HepG2 (cell line): ENCODE results near the gene SAMD10. TPM values are rescaled to one million over a fixed set of nuclear protein-coding genes. Genes with fewer than 3 reads are reported as not detected.

Experiments
- DNMT3B ChIP-seq: conservative IDR thresholded peaks from 2 replicates; pipeline ENCODE4 v1.6.1; 2016; ENCODE audit warnings: missing biosample characterization, control low read depth
- ELF4 ChIP-seq: sonication (generic); formaldehyde crosslinking; IDR thresholded peaks from 2 replicates; pipeline ENCODE4 v1.5.0; 2020; ENCODE audit warnings: missing genetic modification reagents, mild to moderate bottlenecking, moderate library complexity, borderline replicate concordance
- FOXA3 ChIP-seq: IDR thresholded peaks from 2 replicates; pipeline ENCODE4 v1.6.1; 2016; ENCODE audit warnings: missing genetic modification reagents, missing compliant biosample characterization
- JARID2 ChIP-seq: sonication (generic); formaldehyde crosslinking; IDR thresholded peaks from 2 replicates; pipeline ENCODE4 v1.8.1; 2023; ENCODE audit warnings: missing genetic modification reagents, inconsistent platforms; ENCODE audit not compliant: insufficient replicate concordance
- KDM1A ChIP-seq: IDR thresholded peaks from 2 replicates; pipeline ENCODE4 v1.6.1; 2016; ENCODE audit warnings: missing compliant biosample characterization
- KLF16 ChIP-seq, 2 experiments: sonication (generic) in 1 of 2; formaldehyde crosslinking in 1 of 2; IDR thresholded peaks; 2 replicates each; pipeline versions ENCODE4 v1.6.1 to v1.8.0; 2016 to 2023; ENCODE audit warnings: missing genetic modification reagents in 2 of 2, missing compliant biosample characterization in 1 of 2
- MXD1 ChIP-seq: sonication (generic); formaldehyde crosslinking; IDR thresholded peaks from 2 replicates; pipeline ENCODE4 v1.4.0; 2020; ENCODE audit warnings: mild to moderate bottlenecking, missing genetic modification reagents
- PLRG1 ChIP-seq: fragments of 450-650 bp; conservative IDR thresholded peaks from 2 replicates; pipeline ENCODE4 v1.6.1; 2016
- POGK ChIP-seq: sonication (generic); formaldehyde crosslinking; conservative IDR thresholded peaks from 2 replicates; pipeline ENCODE4 v1.8.0; 2022; ENCODE audit warnings: mild to moderate bottlenecking, moderate library complexity, missing genetic modification reagents
- RBAK ChIP-seq: sonication (generic); formaldehyde crosslinking; IDR thresholded peaks from 2 replicates; pipeline ENCODE4 v1.5.1; 2020; ENCODE audit warnings: mild to moderate bottlenecking, missing genetic modification reagents
- RXRB ChIP-seq: IDR thresholded peaks from 2 replicates; pipeline ENCODE4 v1.6.1; 2016; ENCODE audit warnings: borderline replicate concordance, missing genetic modification reagents, missing compliant biosample characterization
- ZBTB42 ChIP-seq: sonication (generic); formaldehyde crosslinking; IDR thresholded peaks from 2 replicates; pipeline ENCODE4 v1.5.0; 2020; ENCODE audit warnings: mild to moderate bottlenecking, missing genetic modification reagents
- ZBTB46 ChIP-seq: sonication (generic); formaldehyde crosslinking; IDR thresholded peaks from 2 replicates; pipeline ENCODE4 v1.4.0; 2020; ENCODE audit warnings: mild to moderate bottlenecking, missing genetic modification reagents, borderline replicate concordance
- ZBTB7B ChIP-seq: sonication (generic); formaldehyde crosslinking; IDR thresholded peaks from 2 replicates; pipeline ENCODE4 v1.4.0; 2020; ENCODE audit warnings: missing genetic modification reagents
- ZFP1 ChIP-seq: IDR thresholded peaks from 2 replicates; pipeline ENCODE4 v1.6.1; 2016
- ZNF18 ChIP-seq: sonication (generic); formaldehyde crosslinking; IDR thresholded peaks from 2 replicates; pipeline ENCODE4 v1.8.0; 2022; ENCODE audit warnings: mild to moderate bottlenecking, missing genetic modification reagents; ENCODE audit not compliant: insufficient replicate concordance
- ZNF329 ChIP-seq: sonication (generic); formaldehyde crosslinking; IDR thresholded peaks from 2 replicates; pipeline ENCODE4 v1.9.0; 2021; ENCODE audit warnings: low read depth, mild to moderate bottlenecking, missing genetic modification reagents
- ZNF556 ChIP-seq: sonication (generic); formaldehyde crosslinking; IDR thresholded peaks from 2 replicates; pipeline ENCODE4 v1.4.0; 2020; ENCODE audit warnings: mild to moderate bottlenecking, missing genetic modification reagents, borderline replicate concordance
- ZNF672 ChIP-seq: sonication (generic); formaldehyde crosslinking; IDR thresholded peaks from 2 replicates; pipeline ENCODE4 v1.8.1; 2022; ENCODE audit warnings: missing genetic modification reagents
- ZSCAN29 ChIP-seq: sonication (generic); formaldehyde crosslinking; conservative IDR thresholded peaks from 2 replicates; pipeline ENCODE4 v1.4.0; 2020; ENCODE audit warnings: mild to moderate bottlenecking, missing genetic modification reagents
- ZSCAN30 ChIP-seq: sonication (generic); formaldehyde crosslinking; IDR thresholded peaks from 2 replicates; pipeline ENCODE4 v1.5.0; 2020; ENCODE audit warnings: mild to moderate bottlenecking, missing genetic modification reagents
- polyA plus RNA-seq, 8 experiments: library from polyadenylated mRNA; depleted of rRNA in 3 of 8; stranded (reverse) in 7 of 8; unstranded in 1 of 8; fragments of >200 nt; fragmentation: Illumina TruSeq in 4 of 8; extraction: Trizol in 4 of 8; gene quantifications; 2 replicates each; pipeline versions ENCODE4 v1.2.1 to v1.2.3, GENCODE V29; 2011 to 2016; ENCODE audit warnings: low read depth in 4 of 8, missing spikeins in 1 of 8, mixed read lengths in 1 of 8; ENCODE audit not compliant: insufficient read depth in 1 of 8
- total RNA-seq, 5 experiments: library from RNA; depleted of rRNA; stranded (reverse); fragments of >200 nt; fragmentation: Illumina TruSeq; extraction: Trizol; gene quantifications; 2 replicates each; pipeline ENCODE4 v1.2.3, GENCODE V29; 2016; ENCODE audit warnings: low read depth in 1 of 5

SAMD10 gene
- total and polyA plus RNA-seq, 2 of the 13 experiments (the other 11 are each of a cell fraction or from before 2014, with no cell fraction given): 6.1 to 11.0 TPM

- TF ChIP-seq PLRG1 (no peak), ZBTB7B (CRISPR knock-in tag) (peak; percentile 96), ZFP1 (CRISPR knock-in tag) (no peak), ZNF672 (CRISPR knock-in tag) (0 out of 2 replicates have a peak, but pooled peaks have one; percentile 40), ZSCAN30 (CRISPR knock-in tag) (no peak), ZSCAN29 (CRISPR knock-in tag) (no peak), MXD1 (peak; percentile 71; the same call in 1 of the 2 replicates), ZBTB42 (CRISPR knock-in tag) (0 out of 2 replicates have a peak, but pooled peaks have one; percentile 35), ZNF329 (CRISPR knock-in tag) (peak; percentile 56; the same call in 1 of the 2 replicates), KDM1A (no peak), ZNF556 (CRISPR knock-in tag) (peak; percentile 59), FOXA3 (CRISPR knock-in tag) (peak; percentile 52), ZBTB46 (CRISPR knock-in tag) (no peak), RXRB (peak; percentile 83), RBAK (CRISPR knock-in tag) (0 out of 2 replicates have a peak, but pooled peaks have one; percentile 34), JARID2 (CRISPR knock-in tag) (no peak), KLF16 (CRISPR knock-in tag; IDR thresholded peaks at IDR 0.05) (peak in 1 of 2 experiments; percentile 91; a peak in 2 of 4 replicates), DNMT3B (CRISPR knock-in tag) (no peak), POGK (peak; percentile 80; the same call in 1 of the 2 replicates), ZNF18 (no peak), ELF4 (CRISPR knock-in tag) (no peak)
Measured at GRCh38 chr20:63978319-63979228, 868 bp downstream of the SAMD10 start (continued).
